CD4-positive, alpha-beta T cell treated with Interleukin-6 for 4 hours (primary cell): ENCODE data around the gene SYT9.
"Not testable (repeated sequence)": the region's sequence is repeated elsewhere in the genome, so short reads cannot be mapped to it uniquely, and the experiment has no call there.

Source experiments
- DNase-seq: peaks from one replicate; pipeline ENCODE4 v3.0.0-alpha.2; 2020; ENCODE audit warnings: mixed read lengths

Gene SYT9

GRCh38 chr11:7511401-7511800 lies 259.7 kb downstream of the SYT9 start:
- DNase-seq = no peak

DNA sequence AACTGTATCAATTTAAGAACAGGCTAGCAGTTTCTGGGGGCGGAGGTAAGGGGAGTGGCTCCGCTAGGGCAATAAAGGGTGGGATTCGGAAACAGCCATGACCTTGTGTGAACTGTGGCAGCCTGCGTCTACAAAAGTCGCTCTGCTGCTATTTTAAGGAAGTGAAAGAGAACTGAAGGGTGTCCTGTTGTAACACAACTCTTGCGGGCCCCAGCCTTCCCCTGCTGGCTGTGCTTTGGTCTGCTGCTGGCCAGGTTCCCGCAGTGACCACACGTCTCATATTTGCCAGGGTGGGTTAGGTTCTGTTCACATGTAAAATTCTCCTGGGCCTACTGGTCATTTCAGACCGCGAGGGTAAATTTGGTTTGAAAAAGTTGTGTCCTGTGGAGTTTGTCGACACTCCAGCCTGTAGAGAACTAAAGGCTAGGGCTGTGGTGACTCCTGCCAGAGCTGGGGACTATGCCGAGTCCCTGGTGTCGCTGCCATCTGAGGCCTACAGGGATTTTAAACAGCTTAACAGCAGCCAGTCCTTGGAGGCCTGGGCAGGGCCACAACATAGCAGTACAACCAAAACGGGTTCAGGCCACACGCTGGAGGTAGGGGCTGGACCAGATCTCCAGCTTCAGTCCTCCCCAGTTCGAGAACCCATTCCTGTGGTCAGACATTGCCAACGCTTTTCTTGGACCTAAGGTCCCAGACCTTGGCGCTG lies 261.0 kb downstream of the SYT9 start:
- peak; percentile 20 for DNase-seq

- DNase-seq = peak; percentile 87
Measured at GRCh38 chr11:7513234-7514098, 261.8 kb downstream of the SYT9 start, which contains the start of gene PPFIBP2. TSS of gene PPFIBP2 (plus strand) at chr11:7513999. CDS start at chr11:7549476, 35,477 bp downstream.

GRCh38 chr11:7514099-7514591 lies 262.4 kb downstream of the SYT9 start:
- peak; percentile 33 for DNase-seq

GRCh38 chr11:7515447-7515886 lies 263.8 kb downstream of the SYT9 start:
- DNase-seq = no peak

GRCh38 chr11:7516475-7516874 lies 264.8 kb downstream of the SYT9 start:
- peak; percentile 35 for DNase-seq

DNA sequence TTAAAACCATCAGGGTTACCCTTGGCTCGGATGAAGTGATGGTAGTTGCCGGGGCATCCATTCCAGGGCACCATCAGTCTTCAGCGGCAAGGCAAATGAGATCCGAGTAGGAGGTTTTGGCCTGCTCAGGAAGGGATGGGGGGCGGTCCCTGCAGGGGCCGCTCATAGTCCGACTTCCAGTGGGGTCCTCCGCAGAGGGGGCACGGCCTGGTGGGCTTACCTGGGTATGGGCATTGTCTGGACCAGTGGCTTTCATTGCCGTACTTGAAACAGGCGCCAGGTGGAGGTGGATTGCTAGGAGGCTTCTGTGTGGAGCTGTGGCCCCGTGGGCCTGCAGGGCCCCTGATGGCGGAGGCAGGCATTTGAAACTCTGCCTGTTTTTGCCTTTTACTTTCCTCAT lies 266.0 kb downstream of the SYT9 start:
- DNase-seq = not testable (repeated sequence)
